IMR-90 (cell line): ENCODE data around the gene KIF12. TPM values are rescaled to one million over a fixed set of nuclear protein-coding genes. Genes with fewer than 3 reads are reported as not detected.

Experiments
- ATAC-seq: fragments of 200-7000 bp; cut with Tn5 transposase; 2 replicates; pipeline ENCODE4 v1.9.1; 2020; ENCODE audit warnings: low read depth, mild to moderate bottlenecking, moderate library complexity
- BruUV-seq: library from RNA; stranded (reverse); fragments of 400-500 nt; replicated peaks from 2 replicates; lab custom pipeline; 2021; lab: Mats Ljungman, UMichigan
- CTCF ChIA-PET: fragments of 300-600 bp; formaldehyde crosslinking; extraction: SDS; loops from one replicate; lab custom pipeline; 2021; ENCODE audit warnings: antibody characterized with exemption; lab: Yijun Ruan, JAX
- POLR2A ChIA-PET: fragments of 300-600 bp; sonication (Branson Sonifier 250); formaldehyde crosslinking; loops from one replicate; lab custom pipeline; 2022; ENCODE audit warnings: antibody characterized with exemption; ENCODE audit not compliant: unreplicated experiment; lab: Charles Lee
- DNase-seq: peaks from one replicate; pipeline ENCODE4 v3.0.0; 2013
- H2AFZ ChIP-seq: replicated peaks from 2 replicates; pipeline ENCODE3; 2013; ENCODE audit warnings: low read length, mild to moderate bottlenecking; ENCODE audit not compliant: poor library complexity
- H2AK5ac ChIP-seq: 2 replicates; pipeline ENCODE4 v1.6.1; 2013; ENCODE audit warnings: low read depth, low read length, inconsistent platforms
- H2AK9ac ChIP-seq: replicated peaks from 2 replicates; pipeline ENCODE3; 2013; ENCODE audit warnings: mild to moderate bottlenecking, low read depth, low read length, moderate library complexity; ENCODE audit not compliant: poor library complexity
- H2BK120ac ChIP-seq: 2 replicates; pipeline ENCODE4 v1.6.1; 2013; ENCODE audit warnings: low read depth, low read length, inconsistent platforms
- H2BK15ac ChIP-seq: 3 replicates; pipeline ENCODE4 v1.6.1; 2013; ENCODE audit warnings: low read depth, low read length, inconsistent platforms
- H2BK20ac ChIP-seq: 2 replicates; pipeline ENCODE4 v1.6.1; 2013; ENCODE audit warnings: low read depth, mild to moderate bottlenecking, inconsistent platforms, low read length, moderate library complexity
- H2BK5ac ChIP-seq: 2 replicates; pipeline ENCODE4 v1.6.1; 2013; ENCODE audit warnings: mild to moderate bottlenecking, low read depth, low read length, inconsistent platforms; ENCODE audit not compliant: poor library complexity, severe bottlenecking
- H3K14ac ChIP-seq: replicated peaks from 2 replicates; pipeline ENCODE4 v1.6.1; 2013; ENCODE audit warnings: low read depth, low read length, inconsistent platforms
- H3K18ac ChIP-seq: 2 replicates; pipeline ENCODE4 v1.6.1; 2013; ENCODE audit warnings: low read depth, low read length, control low read depth
- H3K23ac ChIP-seq: 2 replicates; pipeline ENCODE4 v1.6.1; 2013; ENCODE audit warnings: low read depth, low read length, inconsistent platforms
- H3K27ac ChIP-seq: 2 replicates; pipeline ENCODE4 v1.5.1; 2013; ENCODE audit warnings: mild to moderate bottlenecking, control low read depth, low read length; ENCODE audit not compliant: insufficient read depth
- H3K27me3 ChIP-seq: 2 replicates; pipeline ENCODE4 v1.6.1; 2013; ENCODE audit warnings: low read length; ENCODE audit not compliant: control insufficient read depth, insufficient read depth
- H3K36me3 ChIP-seq: 2 replicates; pipeline ENCODE4 v1.6.1; 2013; ENCODE audit warnings: low read length, mixed read lengths; ENCODE audit not compliant: control insufficient read depth, insufficient read depth
- H3K4ac ChIP-seq: 2 replicates; pipeline ENCODE4 v1.6.1; 2013; ENCODE audit warnings: low read depth, low read length, inconsistent platforms
- H3K4me1 ChIP-seq: 2 replicates; pipeline ENCODE4 v1.6.1; 2013; ENCODE audit warnings: low read length, mixed read lengths; ENCODE audit not compliant: control insufficient read depth, insufficient read depth
- H3K4me2 ChIP-seq: 2 replicates; pipeline ENCODE4 v1.6.1; 2013; ENCODE audit warnings: low read depth, mild to moderate bottlenecking, control low read depth, low read length, moderate library complexity
- H3K4me3 ChIP-seq: 2 replicates; pipeline ENCODE4 v1.5.1; 2013; ENCODE audit warnings: low read depth, mild to moderate bottlenecking, control low read depth, low read length, moderate library complexity; ENCODE audit not compliant: insufficient read depth
- H3K56ac ChIP-seq: 2 replicates; pipeline ENCODE4 v1.6.1; 2013; ENCODE audit warnings: low read length, inconsistent platforms; ENCODE audit not compliant: insufficient read depth; ENCODE audit errors: extremely low read depth
- H3K79me1 ChIP-seq, 2 experiments: 2 replicates each; pipeline ENCODE4 v1.6.1; 2013; ENCODE audit warnings: low read length in 2 of 2, inconsistent platforms in 1 of 2, low read depth in 1 of 2
- H3K9ac ChIP-seq: 2 replicates; pipeline ENCODE4 v1.6.1; 2013; ENCODE audit warnings: low read depth, low read length, control low read depth
- H3K9me1 ChIP-seq: 2 replicates; pipeline ENCODE4 v1.6.1; 2013; ENCODE audit warnings: low read length, inconsistent platforms; ENCODE audit not compliant: insufficient read depth
- H3K9me3 ChIP-seq: 2 replicates; pipeline ENCODE4 v1.6.1; 2013; ENCODE audit warnings: low read length; ENCODE audit not compliant: control insufficient read depth, insufficient read depth
- H4K20me1 ChIP-seq: 2 replicates; pipeline ENCODE4 v1.6.1; 2013; ENCODE audit warnings: low read length, inconsistent platforms; ENCODE audit not compliant: insufficient read depth
- H4K5ac ChIP-seq: 2 replicates; pipeline ENCODE4 v1.6.1; 2013; ENCODE audit warnings: mild to moderate bottlenecking, low read depth, low read length, control low read depth
- H4K8ac ChIP-seq, 2 experiments: 2 replicates each; pipeline ENCODE4 v1.6.1; 2013; ENCODE audit warnings: low read depth in 2 of 2, low read length in 2 of 2, control low read depth in 1 of 2, inconsistent platforms in 1 of 2
- H4K91ac ChIP-seq: 2 replicates; pipeline ENCODE4 v1.6.1; 2013; ENCODE audit warnings: low read depth, low read length, inconsistent platforms; ENCODE audit not compliant: insufficient read depth
- BHLHE40 ChIP-seq: fragments of 150-350 bp; IDR thresholded peaks from 2 replicates; pipeline ENCODE4 v1.6.1; 2016; ENCODE audit warnings: mild to moderate bottlenecking, low read depth, low read length
- CEBPB ChIP-seq: IDR thresholded peaks from 2 replicates; pipeline ENCODE4 v1.6.1; 2012; ENCODE audit warnings: low read depth, low read length, improper control_type of control experiment
- CHD1 ChIP-seq: IDR thresholded peaks from 2 replicates; pipeline ENCODE4 v1.6.1; 2012; ENCODE audit warnings: low read depth, low read length, improper control_type of control experiment
- FOS ChIP-seq: fragments of 150-350 bp; IDR thresholded peaks from 2 replicates; pipeline ENCODE4 v1.6.1; 2016; ENCODE audit warnings: low read depth, low read length
- NFE2L2 ChIP-seq: fragments of 150-350 bp; IDR thresholded peaks from 2 replicates; pipeline ENCODE4 v1.6.1; 2016; ENCODE audit warnings: low read depth, mild to moderate bottlenecking, low read length
- POLR2A ChIP-seq: IDR thresholded peaks from 2 replicates; pipeline ENCODE4 v1.6.1; 2012; ENCODE audit warnings: mild to moderate bottlenecking, low read depth, low read length
- RCOR1 ChIP-seq: IDR thresholded peaks from 2 replicates; pipeline ENCODE4 v1.6.1; 2012; ENCODE audit warnings: mild to moderate bottlenecking, low read length, improper control_type of control experiment; ENCODE audit not compliant: insufficient replicate concordance
- RFX5 ChIP-seq: IDR thresholded peaks from 2 replicates; pipeline ENCODE4 v1.8.0; 2012; ENCODE audit warnings: low read depth, mild to moderate bottlenecking, low read length, moderate library complexity
- SMC3 ChIP-seq: fragments of 150-350 bp; IDR thresholded peaks from 2 replicates; pipeline ENCODE4 v1.6.1; 2016; ENCODE audit warnings: low read depth, mild to moderate bottlenecking, antibody characterized with exemption, low read length, moderate library complexity
- USF2 ChIP-seq: fragments of 150-350 bp; IDR thresholded peaks from 2 replicates; pipeline ENCODE4 v1.6.1; 2017; ENCODE audit warnings: mild to moderate bottlenecking, antibody characterized with exemption, low read length, low read depth
- WGBS, 2 experiments: methylation state at CpG; one replicate each; pipeline versions ENCODE4 v1.1.5 to v1.1.7; 2013; ENCODE audit warnings: missing lambda C conversion rate in 2 of 2; ENCODE audit not compliant: insufficient read length in 1 of 2; ENCODE audit errors: extremely low coverage in 2 of 2; 5-methylcytosine and 5-hydroxymethylcytosine counted together
- dilution Hi-C: fragments of 300-500 bp; cut with HindIII; formaldehyde crosslinking; loops from one replicate; pipeline ENCODE4 v1.14.3; 2018; ENCODE audit warnings: low sequenced_read_pairs; ENCODE audit not compliant: unreplicated experiment
- in situ Hi-C: fragments of 300-500 bp; cut with MboI; formaldehyde crosslinking; loops from 3 replicates; pipeline ENCODE4 v1.14.3; 2019; ENCODE audit warnings: low sequenced_read_pairs, inconsistent platforms, mixed read lengths
- intact Hi-C: fragments of 100-400 bp; cut with micrococcal nuclease; formaldehyde crosslinking; loops from 2 replicates; pipeline ENCODE4 v1.10.0; 2022
- polyA plus RNA-seq, 3 experiments: library from polyadenylated mRNA; depleted of rRNA; stranded (reverse); fragments of >200 nt; gene quantifications; 2 replicates each; pipeline ENCODE4 v1.2.3, GENCODE V29; 2012; ENCODE audit warnings: low replicate concordance in 1 of 3
- total RNA-seq: library from RNA; depleted of rRNA; stranded (reverse); fragments of >200 nt; gene quantifications from 2 replicates; pipeline ENCODE4 v1.2.3, GENCODE V29; 2012

Gene KIF12
- total and polyA plus RNA-seq, 2 of the 4 experiments (the other 2 are of a cell fraction) = not detected

- Histone ChIP-seq H3K4me1 (no peaks in the 10 kb centered on the region; the same call in 1 of the 2 replicates), H2AFZ (no peak overlapping the region), H3K36me3 (no peaks in the 10 kb centered on the region), H4K91ac (no peak overlapping the region), H4K20me1 (no peaks in the 10 kb centered on the region; the same call in 1 of the 2 replicates), H3K27ac (no peak overlapping the region), H3K23ac (no peak overlapping the region), H3K4me3 (no peak overlapping the region), H2BK15ac (no peak overlapping the region), H3K9me3 (no peaks in the 10 kb centered on the region; the same call in 1 of the 2 replicates), H3K4me2 (no peak overlapping the region), H2BK120ac (no peak overlapping the region), H2BK5ac (no peak overlapping the region), H3K79me1 (no peaks in the 10 kb centered on the region), H3K9me1 (no peaks in the 10 kb centered on the region), H3K18ac (no peak overlapping the region), H3K4ac (no peak overlapping the region), H4K5ac (no peak overlapping the region), H3K56ac (no peak overlapping the region), H3K9ac (no peak overlapping the region), H3K27me3 (peaks cover 41% of the 10 kb centered on the region), H2BK20ac (no peak overlapping the region), H2AK9ac (no peak overlapping the region), H2AK5ac (no peak overlapping the region), H3K14ac (no peak overlapping the region), H4K8ac (no peak overlapping the region)
- ATAC-seq = no peak
- POLR2A ChIA-PET = interaction anchor here (0.6 kb wide), 1 partner anchor 86 kb away, joined by 3 read pairs; no protein-coding TSS in a partner anchor
- intact Hi-C loops = no loop called here
- no peak for DNase-seq
- no TSS peak for BruUV-seq
- dilution Hi-C loops = no loop called here
- in situ Hi-C loops = no loop called here
- WGBS, 2 experiments = 84% methylated on average over 6 of the region's 7 CpGs; no CpG with 5 or more reads in 1 of the 2 experiments
- TF ChIP-seq RFX5 (no peak), NFE2L2 (no peak), FOS (no peak), CEBPB (no peak), SMC3 (no peak), RCOR1 (no peak), USF2 (no peak), POLR2A (no peak), BHLHE40 (no peak), CHD1 (no peak)
- CTCF ChIA-PET = no interaction called here
These were observed 18.2 kb downstream of the KIF12 start for GRCh38 chr9:114080773-114081440.
